Sciatic nerve (tissue), 2 donors: ENCODE results near the gene S100A3. TPM values are rescaled to one million over a fixed set of nuclear protein-coding genes. Genes with fewer than 3 reads are reported as not detected.

ENCODE experiments used
- ATAC-seq: fragments of 200-7000 bp; cut with Tn5 transposase; one replicate; pipeline ENCODE4 v1.9.1; 2020; ENCODE audit warnings: mild to moderate bottlenecking, moderate library complexity
- DNase-seq: peaks from one replicate; pipeline ENCODE4 v3.0.0-alpha.2; 2020; ENCODE audit warnings: low spot score
- intact Hi-C: fragments of 100-400 bp; cut with DNase I; formaldehyde crosslinking; loops from one replicate; pipeline ENCODE4 v1.14.2; 2022
- total RNA-seq: library from RNA; stranded (reverse); fragmentation: NEBNext Ultra II Directional; extraction: Animal tissue kit (Norgen Biotek cat#: 25700); gene quantifications from one replicate; pipeline ENCODE4 v1.2.1, GENCODE V29; 2021
- donor health status: DM: no; HTN: no; CAD: no.
- donor health status: DM: no; HTN: no; CAD: no.

S100A3 gene
- total RNA-seq, 1 donor from 2014 or later = not detected

DNA sequence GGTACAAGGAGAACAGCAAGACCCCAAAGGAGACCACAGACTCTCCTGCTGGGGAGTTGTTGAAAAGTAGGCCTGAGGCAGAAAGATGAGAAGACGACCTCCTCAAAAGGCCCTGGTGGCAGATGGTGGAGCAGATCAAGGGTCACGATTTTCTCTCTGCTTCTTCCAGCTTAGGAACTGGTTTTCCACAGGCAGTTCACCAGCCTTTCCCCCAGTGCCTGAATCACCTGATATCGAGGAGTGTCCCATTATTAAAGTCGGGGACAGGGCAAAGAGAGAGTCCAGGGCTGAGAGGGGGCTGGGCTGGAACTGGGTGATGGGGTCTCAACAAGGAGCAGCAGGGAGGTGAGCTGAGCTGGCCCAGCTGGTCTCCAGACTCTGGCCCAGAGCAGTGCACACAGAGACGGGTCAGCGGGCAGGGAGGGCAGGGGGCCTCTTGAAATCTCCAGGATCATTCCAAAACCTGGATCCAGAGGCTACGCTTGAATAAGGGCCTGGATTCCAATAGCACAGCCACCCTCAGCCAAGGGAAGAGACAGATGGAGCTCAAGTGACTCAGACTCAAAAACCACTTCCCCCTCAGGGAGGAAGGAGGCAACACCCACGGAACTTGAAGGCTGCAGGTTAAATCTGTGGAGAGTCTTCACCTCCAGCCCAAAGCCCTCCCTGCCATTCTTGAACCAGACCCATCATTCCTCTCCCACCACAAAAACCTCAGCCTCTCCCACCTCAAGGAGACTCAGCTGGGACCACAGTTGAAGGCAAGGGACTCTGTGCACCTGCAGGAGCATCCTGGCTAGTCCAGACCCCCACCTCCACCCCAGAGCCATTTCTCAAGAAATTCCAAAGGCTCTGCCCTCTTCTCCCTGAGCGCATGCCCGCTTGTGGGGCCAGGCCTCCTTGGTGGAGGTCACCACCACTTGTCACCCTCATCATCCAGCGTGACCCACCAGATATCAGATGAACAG, 8.4 kb downstream of the S100A3 start, which contains the start of gene S100A5:
S100A5 (minus strand) TSS at position 541 of the 968 bp plus-strand sequence. CDS start 743 bp downstream, outside the sequence.
- no peak for DNase-seq
- ATAC-seq = no peak
- intact Hi-C loops = no loop called here

DNA sequence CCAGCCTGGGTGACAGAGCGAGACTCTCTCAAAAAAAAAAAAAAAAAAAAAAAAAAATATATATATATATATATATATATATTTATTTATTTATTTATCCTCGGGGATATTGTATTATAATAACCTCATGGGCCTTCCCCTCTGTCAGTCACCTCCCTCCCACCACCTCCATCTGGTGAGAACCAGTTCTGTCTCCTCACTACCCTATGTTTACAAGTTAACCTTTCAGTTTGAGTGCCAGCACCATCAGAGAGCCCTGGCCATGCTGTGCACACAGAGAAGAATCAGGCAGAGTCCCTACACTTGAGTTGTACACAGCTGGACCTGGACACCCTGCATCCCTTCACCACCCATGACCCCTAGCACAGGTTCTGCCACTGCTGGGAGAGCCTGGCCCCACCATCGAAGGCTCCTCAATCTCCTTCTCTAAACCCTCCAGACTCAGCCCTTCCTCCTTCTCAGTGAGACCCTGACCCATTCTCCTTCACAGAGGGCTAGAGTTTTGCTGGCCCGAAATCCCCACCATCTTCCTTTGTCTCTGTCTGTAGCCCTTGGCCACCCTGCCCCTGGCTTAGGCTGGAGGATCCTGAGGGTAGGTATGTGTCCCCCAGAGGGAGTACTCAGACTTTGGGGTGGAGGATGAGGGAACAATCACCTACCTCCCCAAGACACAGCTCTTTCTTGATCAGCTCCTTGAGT, 9.5 kb downstream of the S100A3 start:
- ATAC-seq (no peak), DNase-seq (peak; percentile 31)
- intact Hi-C loops = no loop called here

DNA sequence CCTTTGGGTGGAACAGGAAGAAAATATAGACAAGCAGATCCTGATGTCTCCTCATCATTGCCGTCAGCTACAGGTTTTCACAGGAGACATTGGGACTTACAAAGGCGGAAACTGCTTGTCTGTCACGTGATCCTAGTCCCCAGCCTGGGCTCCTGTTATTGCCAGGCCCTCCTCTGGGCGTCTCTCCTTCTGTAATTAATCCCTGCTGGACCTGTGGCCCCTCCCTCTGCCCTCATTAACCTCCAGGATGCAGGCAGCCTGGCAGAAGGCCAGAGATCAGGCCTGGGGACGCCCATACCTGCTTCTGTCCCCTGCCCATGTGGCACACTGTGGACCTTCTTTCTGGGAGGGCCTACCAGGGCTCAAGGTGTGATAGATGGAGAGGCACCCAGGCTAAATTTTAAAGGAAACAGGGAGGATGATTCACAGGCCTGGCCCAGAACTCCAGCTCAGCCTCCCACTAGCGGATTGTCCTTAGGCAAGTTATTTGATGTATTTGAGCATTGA, 10.7 kb downstream of the S100A3 start:
- DNase-seq = no peak

DNA sequence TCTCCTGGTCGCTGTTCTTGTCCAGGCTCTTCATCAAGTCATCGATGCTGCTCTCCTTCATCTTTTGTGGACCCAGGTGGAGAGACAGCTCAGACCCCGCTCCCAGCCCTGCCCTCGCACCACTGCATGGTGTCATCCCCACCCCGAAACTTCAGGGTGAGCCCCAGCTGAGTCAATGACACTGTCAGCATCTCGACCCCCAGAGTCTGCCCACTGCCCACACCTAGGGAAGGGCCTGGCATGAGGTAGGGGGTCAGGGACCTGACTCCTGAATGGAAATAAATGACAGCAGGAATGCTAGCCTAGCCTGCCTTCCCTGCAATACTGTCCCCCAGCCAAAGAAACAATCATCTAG, 11.7 kb downstream of the S100A3 start:
- ATAC-seq (no peak), DNase-seq (peak; percentile 58)
- intact Hi-C loops = no loop called here

More for the DNA sequence above, 10.7 kb downstream of the S100A3 start:
- intact Hi-C loops = no loop called here
- ATAC-seq = no peak

DNA sequence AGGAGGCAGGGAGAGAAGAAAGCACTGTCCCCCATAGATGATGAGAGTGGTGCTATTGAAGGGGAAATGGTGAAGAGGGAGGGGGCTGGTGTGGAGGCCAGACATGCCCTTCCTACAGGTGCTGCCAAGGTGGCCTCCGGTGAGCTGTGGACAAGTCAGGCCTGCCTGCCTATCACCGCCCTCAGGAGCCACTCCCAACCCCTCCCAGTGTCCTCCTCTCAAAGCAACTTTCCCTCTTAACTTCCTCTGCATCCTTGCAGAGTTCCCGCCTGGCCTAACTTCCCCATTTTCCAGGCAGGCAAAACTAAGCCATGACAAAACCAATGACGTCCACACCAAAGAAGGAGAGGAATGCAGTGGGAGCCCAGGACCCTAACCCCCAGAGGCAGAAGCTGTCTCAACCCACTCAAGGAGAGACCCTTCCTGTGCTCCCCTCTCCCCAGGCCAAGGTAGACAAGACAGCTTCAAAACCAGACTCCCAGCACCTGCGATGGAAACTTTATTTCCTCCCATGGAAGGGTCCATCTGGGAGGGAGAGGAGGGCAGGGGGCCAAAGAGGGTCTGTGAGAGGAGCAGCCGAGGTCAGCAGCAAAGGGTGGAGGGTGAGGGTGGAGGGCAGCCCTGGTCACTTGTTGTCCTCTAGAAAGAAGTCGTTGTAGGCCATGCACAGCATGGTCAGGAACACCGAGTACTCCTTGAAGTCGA, 12.2 kb downstream of the S100A3 start:
- intact Hi-C loops = no loop called here
- peak; percentile 1 for ATAC-seq
- no peak for DNase-seq

DNA sequence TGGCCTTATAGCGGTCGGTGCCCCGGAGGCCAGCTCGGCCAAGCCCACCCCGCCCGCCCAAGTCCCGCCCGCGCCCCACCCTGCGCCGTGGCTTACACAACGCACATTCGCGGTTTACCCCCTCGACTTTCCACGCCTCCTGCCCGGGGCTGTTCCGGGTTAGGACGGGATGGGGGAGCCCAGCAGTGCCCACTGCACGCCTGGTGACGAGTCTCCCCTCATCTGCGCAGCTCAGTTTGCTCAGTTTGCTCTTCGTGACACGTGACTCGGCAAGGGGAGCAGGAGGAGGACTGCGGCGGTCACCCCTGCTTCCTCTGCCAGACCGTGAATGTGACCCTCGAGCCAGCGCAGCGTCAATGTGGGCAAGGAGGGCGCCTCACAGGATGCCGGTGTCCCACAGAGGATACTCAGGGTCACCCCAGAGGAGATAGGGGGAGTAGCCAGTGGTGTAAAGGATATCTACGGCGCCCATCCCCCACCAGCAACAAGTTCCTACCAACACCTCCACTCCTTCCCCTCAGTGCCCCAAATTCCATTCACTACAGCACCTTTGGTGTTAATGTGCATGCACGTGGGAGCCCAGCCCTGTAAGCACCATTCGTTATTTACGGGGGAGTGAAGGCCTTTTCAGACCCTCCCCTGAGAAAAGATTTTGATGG, 12.9 kb downstream of the S100A3 start:
- ATAC-seq (peak; percentile 87), DNase-seq (peak; percentile 91)
- intact Hi-C loops = no loop called here

DNA sequence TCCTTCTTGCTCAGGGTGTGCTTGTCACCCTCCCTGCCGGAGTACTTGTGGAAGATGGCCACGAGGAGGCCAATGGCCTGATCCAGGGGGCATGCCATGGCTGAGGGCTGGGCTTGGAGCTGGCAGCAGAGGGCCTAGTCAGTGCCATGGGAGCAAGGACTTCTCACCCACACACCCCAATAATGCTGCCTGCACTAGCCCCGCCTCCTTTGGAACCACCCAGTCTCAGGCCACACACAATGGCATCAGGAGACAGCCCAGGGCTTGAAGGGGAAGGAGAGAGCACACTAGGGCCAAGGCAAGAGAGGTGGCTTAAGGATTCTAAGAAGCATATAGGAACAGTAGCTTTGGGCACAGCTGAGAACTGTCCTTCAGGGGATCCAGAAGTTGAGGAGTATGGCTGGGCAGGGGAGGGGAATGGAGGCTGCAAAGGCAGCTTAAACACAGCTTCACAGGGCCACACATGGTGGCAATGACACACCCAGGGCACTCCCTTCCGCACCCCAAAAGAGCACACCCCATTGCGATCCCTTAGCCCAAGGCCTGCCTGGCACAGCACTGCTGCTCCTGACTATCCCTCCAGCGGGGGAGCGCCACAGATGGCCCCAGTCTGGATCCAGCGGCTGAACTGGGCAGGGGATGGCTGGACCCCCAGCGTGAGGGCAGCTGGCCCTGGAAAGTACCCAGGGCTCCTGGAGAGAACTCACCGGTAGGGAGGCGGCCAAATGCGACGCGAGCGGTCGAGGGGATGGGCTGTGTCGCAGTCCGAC, 13.6 kb downstream of the S100A3 start, which contains the start of gene S100A6:
S100A6 (minus strand) TSS at position 750 of the 770 bp plus-strand sequence; CDS start at position 98, 652 bp downstream.
- DNase-seq (peak; percentile 86), ATAC-seq (peak; percentile 80)
- intact Hi-C loops = no loop called here

DNA sequence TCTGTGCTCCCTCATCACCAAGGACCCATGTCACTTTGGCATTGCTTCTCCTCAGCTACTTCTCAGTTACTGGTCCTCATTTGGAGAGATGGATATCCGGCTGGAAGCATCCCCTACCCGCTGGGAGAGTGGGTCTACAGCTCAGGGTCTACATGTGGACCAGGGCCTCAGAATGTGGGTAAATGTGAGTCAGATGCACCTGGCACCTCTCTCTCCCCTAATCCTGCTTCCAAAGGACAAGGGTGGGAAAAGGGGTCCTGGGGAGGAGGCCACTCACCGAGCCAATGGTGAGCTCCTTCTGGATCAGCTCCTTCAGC, 14.2 kb downstream of the S100A3 start:
- intact Hi-C loops = loop anchor here (5.0 kb wide), 1 partner anchor 32 kb away; the partner anchor contains the start of gene S100A2
- no peak for ATAC-seq
- no peak for DNase-seq

DNA sequence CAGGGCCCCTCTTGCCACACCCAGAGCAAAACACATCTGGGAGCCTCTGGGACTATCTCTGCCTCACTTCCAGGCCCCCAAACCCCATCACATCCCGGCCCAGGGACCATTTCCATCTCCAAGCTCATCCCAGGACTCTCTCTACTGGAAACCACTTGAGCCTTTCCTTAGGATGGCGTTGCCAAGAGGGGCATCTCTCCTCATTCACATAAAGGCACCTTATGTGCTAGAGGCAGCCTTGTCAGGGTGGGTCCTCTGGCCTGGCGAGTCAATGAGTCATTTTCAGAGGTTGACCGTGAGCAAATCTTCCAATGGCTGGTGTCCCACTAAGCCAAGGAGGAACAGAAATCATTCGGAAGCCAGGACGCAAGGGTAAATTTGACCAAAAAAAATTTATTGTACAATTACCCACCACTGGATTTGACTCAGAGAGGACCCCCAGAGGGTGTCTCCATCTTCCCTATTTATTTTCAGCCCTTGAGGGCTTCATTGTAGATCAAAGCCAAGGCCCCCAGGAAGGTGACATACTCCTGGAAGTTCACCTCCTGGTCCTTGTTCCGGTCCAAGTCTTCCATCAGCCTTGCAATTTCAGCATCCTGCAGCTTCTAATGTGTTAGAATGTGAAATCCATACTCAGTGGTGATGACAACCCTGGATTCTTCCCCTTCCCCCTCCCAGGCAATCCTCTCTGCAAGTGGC, 14.7 kb downstream of the S100A3 start:
- intact Hi-C loops = loop anchor here (5.0 kb wide), 1 partner anchor 33 kb away; the partner anchor contains the start of gene S100A2
- DNase-seq (no peak), ATAC-seq (no peak)

DNA sequence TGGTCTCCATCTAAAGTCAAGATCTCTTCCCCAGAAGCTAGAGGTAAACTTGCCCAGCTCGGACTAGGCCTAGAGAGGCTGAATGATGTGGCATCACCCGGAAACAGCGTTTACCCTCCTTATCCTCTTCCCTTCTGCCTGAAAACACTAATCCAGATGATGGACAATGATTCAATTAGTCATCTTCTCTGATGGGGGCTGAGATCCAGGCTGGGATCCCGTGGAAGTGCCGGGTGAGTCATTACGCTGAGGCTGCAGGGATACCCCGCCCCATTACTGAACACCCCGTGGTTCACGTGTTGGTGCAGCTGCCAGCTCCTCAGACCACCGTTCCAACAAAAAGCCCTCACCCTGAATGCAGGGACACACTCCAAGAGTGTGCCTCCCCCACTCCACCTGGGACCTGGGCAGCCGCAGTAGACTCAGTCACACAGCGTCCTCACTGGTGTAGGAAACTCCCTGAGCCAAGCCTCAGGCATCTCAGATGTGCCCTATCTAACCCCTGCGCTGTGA, 15.3 kb downstream of the S100A3 start:
- peak; percentile 80 for DNase-seq

DNA sequence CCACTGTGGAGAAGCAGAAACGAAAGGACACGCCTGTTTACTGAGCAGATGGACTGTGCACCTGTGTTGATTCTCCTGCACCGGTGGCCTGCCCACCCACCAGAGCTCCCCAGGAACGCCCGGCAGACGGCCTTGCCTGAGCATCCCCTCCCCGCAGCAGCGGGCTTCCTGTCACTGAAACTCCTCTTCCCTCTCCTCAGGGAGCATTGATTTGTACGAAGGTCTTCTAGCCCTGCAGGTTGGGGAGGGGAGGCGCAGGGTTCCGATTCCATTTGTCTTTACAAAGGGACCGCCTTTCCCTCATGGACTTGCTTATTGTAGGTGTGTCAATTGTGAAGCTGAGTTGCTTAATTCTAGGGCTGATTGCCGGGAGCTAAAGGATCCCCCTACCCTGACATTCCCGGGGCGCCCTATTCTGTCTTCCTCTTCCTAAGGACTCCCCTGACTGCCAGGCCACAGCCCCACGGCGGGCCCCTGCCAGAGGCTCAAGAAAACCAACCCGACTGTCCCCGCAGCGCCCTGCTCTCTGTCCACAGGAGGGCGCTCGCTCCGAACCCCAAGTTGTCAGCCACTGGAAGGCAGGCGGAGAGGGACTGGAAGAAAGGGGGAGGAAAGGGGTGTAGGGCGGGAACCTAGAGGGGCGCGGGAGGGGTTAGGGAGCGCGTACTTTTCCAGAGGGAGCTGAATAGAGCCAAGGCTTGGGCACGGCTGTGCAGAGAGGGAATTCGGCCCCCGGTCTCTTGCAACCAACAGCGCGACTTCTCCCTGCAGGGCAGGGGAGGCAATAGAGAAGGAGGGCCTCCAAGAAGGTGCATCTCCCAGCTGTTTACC, 16.1 kb downstream of the S100A3 start:
- ATAC-seq = peak; percentile 73
- DNase-seq = peak; percentile 94
- intact Hi-C loops = loop anchor here (5.0 kb wide), 1 partner anchor 34 kb away; the partner anchor contains the start of gene S100A2

More for the DNA sequence above, 15.3 kb downstream of the S100A3 start:
- peak; percentile 41 for ATAC-seq
- intact Hi-C loops = loop anchor here (5.0 kb wide), 1 partner anchor 34 kb away; the partner anchor contains the start of gene S100A2

DNA sequence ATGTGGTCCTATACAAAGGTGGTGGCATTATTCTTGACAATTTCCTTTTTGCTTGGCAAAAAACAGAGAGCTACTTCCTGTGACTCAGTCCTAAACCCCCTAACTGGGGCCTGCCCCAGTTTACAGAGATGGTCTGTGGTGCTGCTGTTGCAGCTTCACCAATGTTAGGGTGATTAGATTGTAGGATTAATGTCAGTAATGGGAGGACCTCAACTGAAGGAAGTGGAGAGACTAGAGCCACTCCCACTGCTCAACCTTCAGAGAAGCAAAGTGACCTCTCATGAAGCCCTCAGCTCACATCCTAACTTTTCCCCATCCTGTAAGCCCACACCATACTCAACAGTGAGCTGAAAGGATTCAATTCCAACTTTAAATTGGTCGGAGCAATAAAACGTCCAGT, 16.9 kb downstream of the S100A3 start:
- intact Hi-C loops = loop anchor here (5.0 kb wide), 1 partner anchor 35 kb away; the partner anchor contains the start of gene S100A2
- no peak for ATAC-seq
- DNase-seq = peak; percentile 9

DNA sequence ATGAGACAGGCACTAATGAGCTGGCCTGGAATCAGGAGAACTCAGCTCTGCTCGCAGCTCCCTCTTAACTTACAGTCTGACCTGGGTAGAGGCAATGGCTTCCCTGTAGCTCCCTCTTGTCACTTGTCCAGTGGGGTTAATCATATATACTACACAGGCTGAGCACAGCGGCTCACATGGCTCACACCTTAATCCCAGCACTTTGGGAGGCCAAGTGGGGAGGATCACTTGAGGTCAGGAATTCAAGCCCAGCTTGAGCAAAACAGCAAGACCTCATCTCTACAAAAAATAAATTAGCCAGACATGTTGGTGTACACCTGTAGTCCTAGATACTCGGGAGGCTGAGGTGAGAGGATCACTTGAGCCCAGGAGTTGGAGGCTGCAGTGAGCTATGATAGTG, 17.4 kb downstream of the S100A3 start:
- intact Hi-C loops = loop anchor here (5.0 kb wide), 1 partner anchor 36 kb away; the partner anchor contains the start of gene S100A2
- peak; percentile 18 for DNase-seq
- no peak for ATAC-seq

DNA sequence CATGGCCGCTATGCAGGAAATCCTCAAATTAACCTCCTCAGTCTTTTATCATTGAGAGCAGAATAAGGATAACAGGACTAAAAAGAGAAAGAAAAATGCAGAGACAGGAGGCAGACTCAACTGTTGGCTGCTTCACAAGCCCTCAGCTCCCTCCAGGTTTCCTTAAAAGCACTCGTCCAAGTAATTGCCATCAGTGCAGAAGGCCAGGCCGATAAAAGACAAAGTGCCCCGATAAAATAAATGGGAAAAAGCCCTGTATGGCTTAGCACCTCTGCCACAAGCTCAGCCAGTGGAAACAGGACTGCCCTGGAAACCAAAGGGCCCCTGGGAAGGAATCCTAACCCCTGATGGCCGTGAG, 21.4 kb downstream of the S100A3 start:
- ATAC-seq = no peak
- DNase-seq = peak; percentile 8
- intact Hi-C loops = no loop called here

DNA sequence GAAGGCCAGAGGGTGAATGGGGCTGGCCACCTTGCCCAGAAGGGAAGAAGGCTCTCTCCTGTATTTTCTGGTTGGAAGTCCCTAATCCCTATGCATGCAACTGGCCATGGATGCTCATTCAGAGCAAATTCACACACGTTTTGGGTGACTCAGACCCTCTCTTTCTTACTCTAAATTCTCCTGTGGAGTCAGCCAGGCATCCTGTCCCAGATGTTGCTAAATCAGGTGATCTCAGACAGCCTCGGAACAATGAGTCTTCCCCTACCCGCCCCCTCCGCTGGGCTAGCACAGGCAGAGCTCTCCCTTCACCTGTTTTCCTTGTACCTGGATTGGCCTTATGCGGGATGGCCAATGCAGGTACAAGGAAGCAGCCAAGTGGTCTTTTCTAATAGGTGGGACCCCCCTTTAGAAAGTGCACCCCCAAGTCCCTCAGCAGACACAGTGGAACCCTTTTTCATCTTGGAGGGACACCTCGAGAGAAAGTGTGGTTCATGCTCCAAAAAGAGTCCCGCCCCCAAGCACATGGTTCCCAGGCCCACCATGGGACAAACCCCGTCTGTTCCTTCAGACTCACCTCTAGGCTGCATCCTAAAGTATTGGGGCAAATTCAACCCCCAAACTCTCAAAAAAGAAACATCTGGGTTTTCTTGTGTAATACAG, 21.9 kb downstream of the S100A3 start:
- ATAC-seq = no peak
- intact Hi-C loops = no loop called here
- DNase-seq = peak; percentile 30
